HG02642 (cell line): ENCODE measurements around the gene ZC3H10.
"Not testable (repeated sequence)": the region's sequence is repeated elsewhere in the genome, so short reads cannot be mapped to it uniquely, and the experiment has no call there.

Source experiments
- ATAC-seq: cut with Tn5 transposase; IDR thresholded peaks from one replicate; pipeline ENCODE4 v1.9.1; 2021; ENCODE audit warnings: mild to moderate bottlenecking; ENCODE audit not compliant: unreplicated experiment, poor library complexity

Gene ZC3H10

GRCh38 chr12:56102683-56103065, 15.4 kb upstream of the ZC3H10 start:
- no peak for ATAC-seq

DNA sequence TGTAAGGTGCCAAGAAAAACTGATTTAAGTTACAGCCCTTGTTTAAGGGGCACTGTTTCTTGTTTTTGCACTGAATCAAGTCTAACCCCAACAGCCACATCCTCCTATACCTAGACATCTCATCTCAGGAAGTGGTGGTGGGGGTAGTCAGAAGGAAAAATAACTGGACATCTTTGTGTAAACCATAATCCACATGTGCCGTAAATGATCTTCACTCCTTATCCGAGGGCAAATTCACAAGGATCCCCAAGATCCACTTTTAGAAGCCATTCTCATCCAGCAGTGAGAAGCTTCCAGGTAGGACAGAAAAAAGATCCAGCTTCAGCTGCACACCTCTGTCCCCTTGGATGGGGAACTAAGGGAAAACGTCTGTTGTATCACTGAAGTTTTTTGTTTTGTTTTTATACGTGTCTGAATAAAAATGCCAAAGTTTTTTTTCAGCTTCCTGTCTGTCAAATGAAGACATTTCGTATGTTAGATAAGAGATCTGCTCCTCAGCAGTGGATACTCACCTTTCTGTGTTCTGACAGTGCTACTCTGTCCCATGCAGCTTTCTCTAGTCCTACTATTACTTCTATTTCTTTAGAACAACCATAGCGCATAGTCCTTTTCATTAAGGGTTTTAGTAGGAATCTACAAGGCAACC, 14.9 kb upstream of the ZC3H10 start:
- ATAC-seq = no peak

DNA sequence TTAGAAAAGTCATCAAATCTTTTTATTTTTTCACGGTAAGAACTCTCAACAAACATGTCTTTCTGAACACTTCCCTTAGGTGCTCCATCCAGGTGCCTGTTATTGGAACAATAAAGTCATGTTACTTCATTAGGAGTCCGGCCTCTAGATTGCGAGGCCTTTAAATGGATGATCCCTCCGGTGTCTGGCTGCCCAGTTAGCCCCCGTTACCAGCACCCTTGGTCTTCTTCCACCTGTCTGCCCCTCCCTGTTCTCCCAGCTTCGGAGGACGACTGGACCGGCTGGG, 14.3 kb upstream of the ZC3H10 start:
- ATAC-seq = no peak

GRCh38 chr12:56104109-56104814, 13.8 kb upstream of the ZC3H10 start, which contains the start of gene PA2G4:
Gene PA2G4, plus strand, starts transcription at chr12:56104559. Its CDS starts 179 bp downstream, at chr12:56104738.
- peak; percentile 96 for ATAC-seq

GRCh38 chr12:56104815-56105608, 13.1 kb upstream of the ZC3H10 start:
- ATAC-seq = peak; percentile 22

- ATAC-seq = no peak
Measured at GRCh38 chr12:56105609-56105902, 12.5 kb upstream of the ZC3H10 start.

DNA sequence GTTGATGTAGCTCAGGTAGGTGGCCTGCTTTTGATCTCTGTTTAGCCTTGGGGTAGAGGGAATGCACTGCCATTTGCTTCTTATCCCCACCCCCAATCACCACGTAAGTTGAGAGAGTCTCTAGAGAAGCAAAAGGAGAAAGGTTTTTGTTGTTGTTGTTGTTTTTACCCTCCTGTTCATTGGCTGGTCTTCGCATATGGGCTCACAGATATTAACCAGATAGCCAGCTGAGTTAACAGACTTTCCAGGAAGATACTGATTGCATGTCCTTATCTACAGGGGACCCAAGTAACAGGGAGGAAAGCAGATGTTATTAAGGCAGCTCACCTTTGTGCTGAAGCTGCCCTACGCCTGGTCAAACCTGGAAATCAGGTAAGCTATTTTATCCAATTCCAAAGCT, 10.8 kb upstream of the ZC3H10 start:
- no peak for ATAC-seq

GRCh38 chr12:56110571-56110970, 7.5 kb upstream of the ZC3H10 start:
- ATAC-seq = no peak

GRCh38 chr12:56114084-56114483, 4.0 kb upstream of the ZC3H10 start:
- ATAC-seq = no peak

- no peak for ATAC-seq
Measured at GRCh38 chr12:56115329-56115728, 2.7 kb upstream of the ZC3H10 start.

- peak; percentile 47 for ATAC-seq
Measured at GRCh38 chr12:56116267-56117081, 1.6 kb upstream of the ZC3H10 start, which contains the start of gene RPL41. Gene RPL41, plus strand, starts transcription at chr12:56116633.

- ATAC-seq = not testable (repeated sequence)
Measured at GRCh38 chr12:56117082-56117706, 872 bp upstream of the ZC3H10 start.

- ATAC-seq = no peak
Measured at GRCh38 chr12:56118688-56119357, 757 bp downstream of the ZC3H10 start.

GRCh38 chr12:56119361-56119796, 1.3 kb downstream of the ZC3H10 start:
- ATAC-seq = no peak

- no peak for ATAC-seq
Measured at GRCh38 chr12:56120158-56120846, 2.2 kb downstream of the ZC3H10 start.

- ATAC-seq = no peak
Measured at GRCh38 chr12:56121204-56121870, 3.3 kb downstream of the ZC3H10 start.

- no peak for ATAC-seq
Measured at GRCh38 chr12:56122637-56123036, 4.6 kb downstream of the ZC3H10 start.

DNA sequence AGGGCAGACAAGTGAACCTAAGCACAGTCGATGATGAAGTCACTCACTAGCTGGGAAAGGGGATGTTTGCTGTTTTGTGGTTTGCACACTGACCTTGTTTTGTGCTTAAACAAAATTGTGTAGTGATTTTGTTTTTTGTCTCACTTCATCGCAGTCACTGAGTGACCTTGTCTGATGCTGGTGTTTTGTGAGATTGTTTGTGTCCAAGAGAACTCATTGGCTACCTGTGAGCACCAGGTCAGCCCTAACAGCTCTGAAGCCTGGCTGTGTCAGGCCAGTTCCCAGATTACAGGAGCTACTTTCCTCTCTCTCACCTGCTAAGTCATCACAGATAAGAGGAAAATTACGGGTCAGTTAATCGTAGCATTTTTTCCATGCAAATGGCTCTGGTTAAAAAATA, 6.1 kb downstream of the ZC3H10 start:
- ATAC-seq = no peak
